NT2/D1 (cell line): ENCODE measurements around the gene MTRF1.
A peak's percentile ranks its signal among the peaks of the same experiment; 100 is the strongest.

Source experiments
- DNase-seq: peaks from one replicate; pipeline ENCODE4 v3.0.0-alpha.2; 2011; ENCODE audit warnings: low read depth, low spot score
- H3K27me3 ChIP-seq: 2 replicates; pipeline ENCODE4 v1.6.0; 2011; ENCODE audit warnings: mild to moderate bottlenecking; ENCODE audit not compliant: insufficient read length, insufficient read depth
- H3K36me3 ChIP-seq: 2 replicates; pipeline ENCODE4 v1.6.1; 2011; ENCODE audit warnings: mild to moderate bottlenecking, low read length, mixed read lengths; ENCODE audit not compliant: insufficient read depth, insufficient read length
- H3K4me1 ChIP-seq: 2 replicates; pipeline ENCODE4 v1.5.1; 2011; ENCODE audit not compliant: insufficient read depth, insufficient read length
- H3K4me3 ChIP-seq: 2 replicates; pipeline ENCODE4 v1.5.1; 2011; ENCODE audit warnings: low read depth; ENCODE audit not compliant: insufficient read length
- H3K9ac ChIP-seq: 2 replicates; pipeline ENCODE4 v1.6.0; 2011; ENCODE audit warnings: low read depth; ENCODE audit not compliant: insufficient read length
- H3K9me3 ChIP-seq: 2 replicates; pipeline ENCODE4 v1.5.1; 2011; ENCODE audit warnings: mild to moderate bottlenecking, low read length; ENCODE audit not compliant: insufficient read depth
- SUZ12 ChIP-seq: IDR thresholded peaks from 2 replicates; pipeline ENCODE4 v1.6.1; 2011; ENCODE audit not compliant: insufficient read length, insufficient read depth; ENCODE audit errors: extremely low read depth
- YY1 ChIP-seq: IDR thresholded peaks from 2 replicates; pipeline ENCODE4 v1.6.1; 2011; ENCODE audit not compliant: insufficient read length, insufficient read depth
- ZNF274 ChIP-seq: IDR thresholded peaks from 2 replicates; pipeline ENCODE4 v1.6.1; 2011; ENCODE audit warnings: mild to moderate bottlenecking, low read depth, low read length

MTRF1 gene

GRCh38 chr13:41276824-41277223 is 13.4 kb upstream of the MTRF1 start:
- H3K27me3 ChIP-seq, result no peaks in the 10 kb centered on the region
- no peak overlapping the region for H3K4me3 ChIP-seq
- peaks cover 3% of the 10 kb centered on the region for H3K4me1 ChIP-seq
- no peak for DNase-seq
- TF ChIP-seq SUZ12 (no peak), YY1 (no peak), ZNF274 (no peak)
- no peaks in the 10 kb centered on the region for H3K9me3 ChIP-seq
- H3K36me3 ChIP-seq, result no peaks in the 10 kb centered on the region
- no peak overlapping the region for H3K9ac ChIP-seq

- H3K36me3 ChIP-seq, result no peaks in the 10 kb centered on the region
- DNase-seq, result no peak
- peaks cover 10% of the 10 kb centered on the region for H3K9me3 ChIP-seq
- H3K9ac ChIP-seq, result no peak overlapping the region
- TF ChIP-seq ZNF274 (no peak), SUZ12 (no peak), YY1 (no peak)
- H3K4me1 ChIP-seq, result peaks cover 3% of the 10 kb centered on the region
- H3K4me3 ChIP-seq, result no peak overlapping the region
- no peaks in the 10 kb centered on the region for H3K27me3 ChIP-seq
These were observed 11.5 kb upstream of the MTRF1 start for GRCh38 chr13:41274881-41275280.

- H3K27me3 ChIP-seq, result no peaks in the 10 kb centered on the region
- TF ChIP-seq ZNF274, result no peak
- no peak for TF ChIP-seq SUZ12
- TF ChIP-seq YY1, result no peak
- H3K4me3 ChIP-seq, result no peak overlapping the region
- DNase-seq, result no peak
- H3K9ac ChIP-seq, result no peak overlapping the region
- peaks cover 3% of the 10 kb centered on the region for H3K4me1 ChIP-seq
- peaks cover 19% of the 10 kb centered on the region for H3K9me3 ChIP-seq
- H3K36me3 ChIP-seq, result no peaks in the 10 kb centered on the region
These were observed 10.6 kb upstream of the MTRF1 start for GRCh38 chr13:41273831-41274441.

GRCh38 chr13:41271456-41272285 is 8.3 kb upstream of the MTRF1 start:
- TF ChIP-seq YY1 (no peak), ZNF274 (no peak), SUZ12 (no peak)
- DNase-seq, result no peak
- peaks cover 40% of the 10 kb centered on the region for H3K9me3 ChIP-seq

GRCh38 chr13:41268764-41269163 is 5.4 kb upstream of the MTRF1 start:
- Histone ChIP-seq H3K36me3 (no peaks in the 10 kb centered on the region), H3K4me3 (no peak overlapping the region), H3K4me1 (no peaks in the 10 kb centered on the region), H3K9me3 (peaks cover 45% of the 10 kb centered on the region), H3K9ac (no peak overlapping the region), H3K27me3 (no peaks in the 10 kb centered on the region)
- TF ChIP-seq SUZ12 (no peak), ZNF274 (no peak), YY1 (no peak)
- DNase-seq, result peak; percentile 27

More at GRCh38 chr13:41271456-41272285, 8.3 kb upstream of the MTRF1 start:
- Histone ChIP-seq H3K27me3 (no peaks in the 10 kb centered on the region), H3K9ac (no peak overlapping the region), H3K4me3 (no peak overlapping the region), H3K36me3 (no peaks in the 10 kb centered on the region), H3K4me1 (peaks cover 1% of the 10 kb centered on the region)

GRCh38 chr13:41267106-41267505 is 3.7 kb upstream of the MTRF1 start:
- Histone ChIP-seq H3K4me1 (no peaks in the 10 kb centered on the region), H3K4me3 (no peak overlapping the region), H3K27me3 (no peaks in the 10 kb centered on the region), H3K36me3 (peaks cover 1% of the 10 kb centered on the region), H3K9ac (no peak overlapping the region), H3K9me3 (peaks cover 45% of the 10 kb centered on the region)
- TF ChIP-seq ZNF274 (no peak), SUZ12 (no peak), YY1 (no peak)
- no peak for DNase-seq

GRCh38 chr13:41259875-41260501 is 3.4 kb downstream of the MTRF1 start:
- H3K4me1 ChIP-seq, result no peaks in the 10 kb centered on the region
- peaks cover 41% of the 10 kb centered on the region for H3K36me3 ChIP-seq
- H3K27me3 ChIP-seq, result no peaks in the 10 kb centered on the region
- no peak overlapping the region for H3K4me3 ChIP-seq
- H3K9ac ChIP-seq, result no peak overlapping the region
- no peak for TF ChIP-seq SUZ12
- TF ChIP-seq YY1, result no peak
- TF ChIP-seq ZNF274, result no peak
- no peak for DNase-seq
- no peaks in the 10 kb centered on the region; the same call in 1 of the 2 replicates for H3K9me3 ChIP-seq
